Measurements from ENCODE around the gene TMEM86B. TPM values are rescaled to one million over a fixed set of nuclear protein-coding genes. Genes with fewer than 3 reads are reported as not detected.

Gene TMEM86B
- total RNA-seq: 4.9 and 5.8 TPM in 2 replicates
- long read RNA-seq: 0 reads

GRCh38 chr19:55228403-55229031 lies at the start of gene TMEM86B:
TSS of gene TMEM86B (minus strand) at chr19:55228763. CDS start at chr19:55228741, 22 bp downstream.
- no peak within 1 kb of the TSS for H3K4me3 Mint-ChIP-seq
- DNase-seq (ENCODE audit: low read depth, low spot score): no peak

GRCh38 chr19:55277494-55277893 lies 48.9 kb upstream of the TMEM86B start:
- TF ChIP-seq CTCF (conservative IDR thresholded peaks at IDR 0.05): no peak
- DNase-seq (ENCODE audit: low read depth, low spot score): no peak
- Mint-ChIP-seq H3K4me3 (peak overlapping the region; percentile 51), H3K27me3 (ENCODE audit: low read depth) (no peaks in the 10 kb centered on the region), H3K4me1 (peaks cover 26% of the 10 kb centered on the region), H3K9me3 (no peaks in the 10 kb centered on the region), H3K27ac (ENCODE audit: unreplicated experiment) (no peak overlapping the region), H3K36me3 (ENCODE audit: low read depth) (peaks cover 3% of the 10 kb centered on the region)

More at GRCh38 chr19:55228403-55229031, at the start of gene TMEM86B:
- no peak for TF ChIP-seq CTCF (conservative IDR thresholded peaks at IDR 0.05)
- Mint-ChIP-seq H3K27ac (ENCODE audit: unreplicated experiment) (peak within 1 kb of the TSS; percentile 43), H3K27me3 (ENCODE audit: low read depth) (no peaks in the 10 kb centered on the region), H3K9me3 (no peaks in the 10 kb centered on the region), H3K36me3 (ENCODE audit: low read depth) (no peaks in the 10 kb centered on the region), H3K4me1 (no peaks in the 10 kb centered on the region)

- DNase-seq (ENCODE audit: low read depth, low spot score): no peak
- no peak overlapping the region for H3K27ac Mint-ChIP-seq (ENCODE audit: unreplicated experiment)
- H3K4me3 Mint-ChIP-seq: peak overlapping the region; percentile 73
These were observed 48.3 kb upstream of the TMEM86B start for GRCh38 chr19:55276720-55277430.

GRCh38 chr19:55275851-55276719 lies 47.5 kb upstream of the TMEM86B start:
- Mint-ChIP-seq H3K9me3 (no peaks in the 10 kb centered on the region), H3K4me1 (peaks cover 21% of the 10 kb centered on the region), H3K36me3 (ENCODE audit: low read depth) (peaks cover 3% of the 10 kb centered on the region), H3K4me3 (peak overlapping the region; percentile 73), H3K27me3 (ENCODE audit: low read depth) (no peaks in the 10 kb centered on the region), H3K27ac (ENCODE audit: unreplicated experiment) (peak overlapping the region; percentile 67)
- no peak for TF ChIP-seq CTCF (conservative IDR thresholded peaks at IDR 0.05)
- no peak for DNase-seq (ENCODE audit: low read depth, low spot score)

More at GRCh38 chr19:55276720-55277430, 48.3 kb upstream of the TMEM86B start:
- Mint-ChIP-seq H3K36me3 (ENCODE audit: low read depth) (peaks cover 3% of the 10 kb centered on the region), H3K27me3 (ENCODE audit: low read depth) (no peaks in the 10 kb centered on the region), H3K9me3 (no peaks in the 10 kb centered on the region), H3K4me1 (peaks cover 26% of the 10 kb centered on the region)
- no peak for TF ChIP-seq CTCF (conservative IDR thresholded peaks at IDR 0.05)

- H3K27ac Mint-ChIP-seq (ENCODE audit: unreplicated experiment): no peak overlapping the region
- TF ChIP-seq CTCF (conservative IDR thresholded peaks at IDR 0.05): no peak
- no peak overlapping the region for H3K4me3 Mint-ChIP-seq
- H3K9me3 Mint-ChIP-seq: no peaks in the 10 kb centered on the region
- H3K4me1 Mint-ChIP-seq: peaks cover 3% of the 10 kb centered on the region
- peaks cover 6% of the 10 kb centered on the region for H3K36me3 Mint-ChIP-seq (ENCODE audit: low read depth)
- no peak for DNase-seq (ENCODE audit: low read depth, low spot score)
- H3K27me3 Mint-ChIP-seq (ENCODE audit: low read depth): no peaks in the 10 kb centered on the region
These were observed 45.6 kb upstream of the TMEM86B start for GRCh38 chr19:55273978-55274707.
